IPS-18c (cell line): ENCODE data around the gene CHAF1B.
A peak's percentile ranks its signal among the peaks of the same experiment; 100 is the strongest.
"Not testable (repeated sequence)": the region's sequence is repeated elsewhere in the genome, so short reads cannot be mapped to it uniquely, and the experiment has no call there.

Source experiments
- H3K4me3 ChIP-seq: 2 replicates; pipeline ENCODE4 v1.7.0; 2013; ENCODE audit warnings: low read depth, mild to moderate bottlenecking, low read length, moderate library complexity; ENCODE audit not compliant: insufficient read depth
- H3K9me3 ChIP-seq: one replicate; pipeline ENCODE4 v1.6.1; 2013; ENCODE audit warnings: mild to moderate bottlenecking, low read length, moderate library complexity; ENCODE audit not compliant: control insufficient read depth, insufficient read depth

Gene CHAF1B

GRCh38 chr21:36385233-36386030, at the start of gene CHAF1B:
Gene CHAF1B, plus strand, starts transcription at chr21:36385392. Its CDS starts 745 bp downstream, at chr21:36386137.
- H3K9me3 ChIP-seq: peaks cover 2% of the 10 kb centered on the region
- H3K4me3 ChIP-seq: peak within 1 kb of the TSS; percentile 69

- Histone ChIP-seq H3K4me3 (no peak overlapping the region), H3K9me3 (no peaks in the 10 kb centered on the region)
Measured at GRCh38 chr21:36337099-36337509, 48.1 kb upstream of the CHAF1B start.

DNA sequence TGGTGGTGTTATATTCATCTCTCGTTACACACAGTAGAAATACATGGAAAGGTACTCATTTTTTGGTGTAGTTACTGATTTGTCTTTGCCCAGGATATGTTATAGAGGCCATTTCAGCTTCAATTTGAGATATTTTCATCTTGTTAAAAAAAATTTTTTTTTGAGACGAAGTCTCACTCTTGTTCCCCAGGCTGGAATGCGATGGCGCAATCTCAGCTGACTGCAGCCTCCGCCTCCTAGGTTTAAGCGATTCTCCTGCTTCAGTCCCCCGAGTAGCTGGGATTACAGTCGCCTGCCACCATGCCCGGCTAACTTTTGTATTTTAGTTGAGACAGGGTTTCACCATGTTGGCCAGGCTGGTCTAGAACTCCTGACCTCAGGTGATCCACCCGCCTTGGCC, 46.2 kb upstream of the CHAF1B start:
- H3K9me3 ChIP-seq: no peaks in the 10 kb centered on the region
- H3K4me3 ChIP-seq: no peak overlapping the region

DNA sequence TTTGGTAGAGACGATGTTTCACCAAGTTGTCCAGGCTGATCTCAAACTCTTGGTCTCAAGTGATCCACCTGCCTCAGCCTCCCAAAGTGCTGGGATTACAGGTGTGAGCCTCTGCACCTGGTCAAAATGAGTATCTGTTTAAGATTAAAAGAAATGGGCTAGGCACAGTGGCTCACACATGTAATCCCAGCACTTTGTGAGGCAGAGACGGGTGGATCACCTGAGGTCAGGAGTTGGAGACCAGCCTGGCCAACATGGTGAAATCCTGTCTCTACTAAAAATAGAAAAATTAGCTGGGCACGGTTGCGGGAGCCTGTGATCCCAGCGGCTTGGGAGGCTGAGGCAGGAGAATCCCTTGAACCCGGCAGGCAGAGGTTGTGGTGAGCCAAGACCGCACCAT, 42.6 kb upstream of the CHAF1B start:
- not testable (repeated sequence) for H3K9me3 ChIP-seq, H3K4me3 ChIP-seq

GRCh38 chr21:36344931-36345330, 40.3 kb upstream of the CHAF1B start:
- Histone ChIP-seq H3K9me3 (no peaks in the 10 kb centered on the region), H3K4me3 (no peak overlapping the region)

DNA sequence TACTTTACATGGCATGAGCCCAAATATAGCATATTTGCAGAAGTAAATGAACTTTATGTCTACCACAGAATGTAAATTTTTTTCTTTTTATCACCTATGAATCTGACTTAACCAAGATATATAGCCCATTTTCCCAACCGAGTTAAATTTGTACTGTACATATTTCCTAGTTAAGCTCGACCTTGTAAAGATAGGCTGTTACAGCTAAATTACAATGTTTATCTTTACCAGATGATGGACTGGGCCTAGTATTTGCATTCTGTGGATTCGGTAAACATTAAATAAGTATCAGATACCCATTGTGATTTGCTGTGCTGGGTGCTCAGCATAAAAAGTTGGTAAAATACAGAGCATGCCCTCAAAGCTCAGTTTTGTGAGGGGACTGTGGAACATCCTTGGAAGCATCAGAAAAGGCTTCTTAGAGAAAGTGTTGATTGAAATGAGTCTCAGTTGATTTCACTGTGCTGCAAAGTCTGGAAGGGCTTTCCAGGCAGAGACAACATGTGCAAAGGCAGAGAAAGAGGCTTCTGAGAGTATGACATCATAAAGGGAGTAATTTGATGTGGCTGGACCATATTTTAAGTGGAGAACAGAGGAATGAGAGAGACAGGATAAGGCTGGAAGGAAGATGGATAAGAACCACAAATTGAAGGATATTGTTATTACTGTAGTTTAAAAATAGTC, 37.8 kb upstream of the CHAF1B start:
- no peaks in the 10 kb centered on the region for H3K9me3 ChIP-seq
- no peak overlapping the region for H3K4me3 ChIP-seq

DNA sequence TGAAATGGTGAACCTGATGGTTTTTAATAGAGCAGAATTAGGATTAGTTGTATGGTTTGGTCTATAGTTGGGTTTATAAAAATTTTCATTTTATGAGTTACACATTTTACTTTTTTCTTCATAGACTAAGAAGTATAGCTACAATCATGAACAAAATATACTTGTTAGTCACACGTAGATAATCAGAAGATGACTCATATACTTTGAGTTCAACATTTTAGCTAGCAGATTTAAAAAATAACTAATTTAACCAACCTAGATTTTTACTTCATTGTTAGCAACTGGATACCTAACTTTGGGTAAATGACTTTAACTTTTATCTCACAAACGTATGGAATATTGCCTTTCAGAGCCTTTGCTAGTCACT, 37.2 kb upstream of the CHAF1B start:
- Histone ChIP-seq H3K4me3 (no peak overlapping the region), H3K9me3 (no peaks in the 10 kb centered on the region)

DNA sequence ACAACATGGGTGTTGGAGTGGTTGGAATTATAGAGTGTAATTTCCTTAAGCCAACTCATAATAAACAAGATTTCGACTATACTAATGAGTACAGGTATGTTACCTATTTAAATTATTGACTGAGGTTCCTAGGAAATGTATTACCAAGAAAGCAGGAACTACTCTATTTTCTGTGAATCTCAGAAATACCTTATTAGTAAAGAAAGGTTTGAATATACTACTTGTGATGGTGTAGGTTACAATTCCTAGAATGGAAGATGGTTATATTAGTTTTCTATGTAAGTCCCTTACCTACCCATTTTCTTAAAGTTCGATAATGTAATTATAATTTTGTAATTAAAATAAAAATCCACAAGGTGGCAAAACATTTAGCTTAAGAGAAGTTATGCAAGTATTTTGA, 35.9 kb upstream of the CHAF1B start:
- H3K9me3 ChIP-seq: no peaks in the 10 kb centered on the region
- H3K4me3 ChIP-seq: no peak overlapping the region

DNA sequence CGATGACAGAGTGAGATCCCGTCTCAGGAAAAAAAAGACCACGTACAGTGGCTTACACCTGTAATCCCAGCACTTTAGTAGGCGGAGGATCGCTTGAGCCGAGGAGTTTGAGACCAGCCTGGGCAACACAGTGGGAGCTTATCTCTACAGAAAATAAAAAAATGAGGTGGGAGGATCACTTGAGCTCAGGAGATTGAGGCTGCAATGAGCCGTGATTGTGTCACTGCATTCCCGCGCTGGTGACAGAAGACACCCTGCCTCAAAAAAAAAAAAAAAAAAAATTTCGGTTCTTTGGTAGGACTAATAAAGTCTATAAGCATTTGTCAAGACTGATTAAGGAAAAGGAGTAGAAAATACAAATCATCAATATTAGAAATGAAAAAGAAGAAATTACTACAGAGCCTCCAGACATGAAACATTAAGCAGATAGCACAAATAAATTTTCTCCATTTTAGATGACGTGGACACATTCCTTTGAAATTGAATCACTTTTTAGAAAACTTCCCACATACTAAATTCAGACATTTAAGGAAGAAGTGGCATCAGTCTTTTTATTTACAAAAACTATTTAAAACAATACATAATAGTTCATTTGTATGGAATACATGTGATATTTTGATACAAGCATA, 34.8 kb upstream of the CHAF1B start:
- no peaks in the 10 kb centered on the region for H3K9me3 ChIP-seq
- H3K4me3 ChIP-seq: no peak overlapping the region

- H3K9me3 ChIP-seq: no peaks in the 10 kb centered on the region
Measured at GRCh38 chr21:36354918-36355680, 30.1 kb upstream of the CHAF1B start.

DNA sequence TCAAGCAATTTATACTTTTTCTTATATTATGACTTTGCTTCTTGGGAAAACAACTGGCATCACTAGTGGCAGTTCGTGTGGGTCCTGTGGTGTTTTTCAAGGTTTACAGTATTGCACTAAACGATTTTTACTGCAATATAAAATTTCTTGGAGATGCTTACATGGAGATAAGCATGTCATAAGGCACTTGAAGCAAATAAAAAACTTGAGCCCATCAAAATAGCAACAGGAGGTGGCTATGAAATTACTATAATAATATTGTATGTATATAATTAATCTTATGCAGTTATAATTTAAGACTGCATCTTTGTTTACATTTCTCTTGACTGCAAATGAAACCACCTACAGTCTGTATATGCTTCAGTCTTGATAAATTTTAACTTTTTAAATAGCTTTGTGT, 29.3 kb upstream of the CHAF1B start:
- H3K9me3 ChIP-seq: no peaks in the 10 kb centered on the region
- H3K4me3 ChIP-seq: no peak overlapping the region

More at GRCh38 chr21:36354918-36355680, 30.1 kb upstream of the CHAF1B start:
- no peak overlapping the region for H3K4me3 ChIP-seq

DNA sequence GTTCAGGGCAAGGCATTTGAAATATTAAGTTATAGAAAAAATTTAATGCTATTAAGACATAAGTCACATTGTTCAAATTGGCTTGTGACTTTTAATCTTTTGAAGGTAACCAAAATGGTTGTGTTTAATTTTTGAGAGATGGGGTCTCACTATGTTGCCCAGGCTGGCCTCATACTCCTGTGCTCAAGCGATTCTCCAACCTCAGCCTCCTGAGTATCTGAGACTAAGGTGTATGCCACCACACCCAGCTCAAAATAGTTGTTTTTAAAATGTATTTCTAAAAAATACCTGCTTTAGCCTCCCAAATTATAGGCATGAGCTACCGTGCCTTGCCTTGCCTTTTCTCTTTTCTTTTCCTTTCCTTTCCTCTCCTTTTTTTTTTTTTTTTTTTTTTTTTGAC, 26.0 kb upstream of the CHAF1B start:
- Histone ChIP-seq H3K4me3 (no peak overlapping the region), H3K9me3 (no peaks in the 10 kb centered on the region)

DNA sequence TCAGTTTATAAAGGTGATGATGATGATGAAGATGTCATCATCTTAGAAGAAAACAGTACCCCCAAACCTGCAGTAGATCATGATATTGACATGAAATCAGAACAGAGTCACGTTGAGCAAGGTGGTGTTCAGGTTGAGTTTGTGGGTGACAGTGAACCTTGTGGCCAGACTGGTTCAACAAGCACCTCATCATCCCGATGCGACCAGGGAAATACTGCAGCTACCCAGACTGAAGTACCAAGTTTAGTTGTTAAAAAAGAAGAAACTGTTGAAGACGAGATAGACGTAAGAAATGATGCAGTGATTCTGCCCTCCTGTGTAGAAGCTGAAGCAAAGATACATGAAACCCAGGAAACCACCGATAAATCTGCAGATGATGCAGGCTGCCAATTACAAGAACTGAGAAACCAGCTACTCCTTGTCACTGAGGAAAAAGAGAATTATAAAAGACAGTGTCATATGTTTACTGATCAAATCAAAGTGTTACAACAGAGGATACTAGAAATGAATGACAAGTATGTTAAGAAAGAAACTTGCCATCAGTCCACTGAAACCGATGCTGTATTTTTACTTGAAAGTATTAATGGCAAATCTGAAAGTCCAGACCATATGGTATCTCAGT, 16.0 kb upstream of the CHAF1B start:
- H3K4me3 ChIP-seq: no peak overlapping the region
- no peaks in the 10 kb centered on the region for H3K9me3 ChIP-seq

GRCh38 chr21:36375994-36376393, 9.2 kb upstream of the CHAF1B start:
- H3K4me3 ChIP-seq: no peak overlapping the region
- H3K9me3 ChIP-seq: no peaks in the 10 kb centered on the region

- Histone ChIP-seq H3K4me3 (no peak overlapping the region), H3K9me3 (no peaks in the 10 kb centered on the region)
Measured at GRCh38 chr21:36377391-36377842, 7.8 kb upstream of the CHAF1B start.

DNA sequence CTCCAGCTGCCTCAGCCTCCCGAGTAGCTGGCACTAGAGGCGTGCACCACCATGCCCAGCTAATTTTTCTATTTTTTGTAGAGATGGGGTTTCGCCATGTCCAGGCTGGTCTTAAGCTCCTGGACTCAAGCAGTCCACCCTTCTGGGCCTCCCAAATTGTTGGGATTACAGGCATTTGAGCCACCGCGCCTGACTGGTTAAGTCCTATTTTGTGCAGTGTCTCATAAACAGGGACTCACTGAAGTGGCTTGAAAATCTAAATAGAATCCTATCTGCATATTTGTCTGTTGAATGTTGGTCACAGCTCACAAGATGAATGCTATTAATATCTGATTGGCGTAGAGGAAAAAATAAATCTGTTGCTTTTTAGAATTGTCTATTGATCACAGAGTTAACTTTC, 5.9 kb upstream of the CHAF1B start:
- no peak overlapping the region for H3K4me3 ChIP-seq
- H3K9me3 ChIP-seq: no peaks in the 10 kb centered on the region
